Subcutaneous adipose tissue (tissue), 4 donors: ENCODE measurements around the gene PCDH11Y. TPM values are rescaled to one million over a fixed set of nuclear protein-coding genes. Genes with fewer than 3 reads are reported as not detected.
"Not testable (repeated sequence)": the region's sequence is repeated elsewhere in the genome, so short reads cannot be mapped to it uniquely, and the experiment has no call there.

Source experiments
- small RNA-seq: library from RNA; depleted of rRNA; stranded (forward); fragments of <200 nt; gene quantifications from one replicate; pipeline ENCODE3, GENCODE V24; 2016
- total RNA-seq, 4 donors: library from RNA; depleted of rRNA; stranded (reverse); fragments of >200 nt; gene quantifications; one replicate each; pipeline ENCODE4 v1.1.0, GENCODE V29; 2016
- TF ChIP-seq, protein P1 (sequence below): fragments of 450-650 bp; IDR thresholded peaks from one replicate; pipeline ENCODE4 v1.5.1; 2016; ENCODE audit warnings: low read depth, mild to moderate bottlenecking, control low read depth, antibody characterized with exemption, moderate library complexity

Gene PCDH11Y, protein sequence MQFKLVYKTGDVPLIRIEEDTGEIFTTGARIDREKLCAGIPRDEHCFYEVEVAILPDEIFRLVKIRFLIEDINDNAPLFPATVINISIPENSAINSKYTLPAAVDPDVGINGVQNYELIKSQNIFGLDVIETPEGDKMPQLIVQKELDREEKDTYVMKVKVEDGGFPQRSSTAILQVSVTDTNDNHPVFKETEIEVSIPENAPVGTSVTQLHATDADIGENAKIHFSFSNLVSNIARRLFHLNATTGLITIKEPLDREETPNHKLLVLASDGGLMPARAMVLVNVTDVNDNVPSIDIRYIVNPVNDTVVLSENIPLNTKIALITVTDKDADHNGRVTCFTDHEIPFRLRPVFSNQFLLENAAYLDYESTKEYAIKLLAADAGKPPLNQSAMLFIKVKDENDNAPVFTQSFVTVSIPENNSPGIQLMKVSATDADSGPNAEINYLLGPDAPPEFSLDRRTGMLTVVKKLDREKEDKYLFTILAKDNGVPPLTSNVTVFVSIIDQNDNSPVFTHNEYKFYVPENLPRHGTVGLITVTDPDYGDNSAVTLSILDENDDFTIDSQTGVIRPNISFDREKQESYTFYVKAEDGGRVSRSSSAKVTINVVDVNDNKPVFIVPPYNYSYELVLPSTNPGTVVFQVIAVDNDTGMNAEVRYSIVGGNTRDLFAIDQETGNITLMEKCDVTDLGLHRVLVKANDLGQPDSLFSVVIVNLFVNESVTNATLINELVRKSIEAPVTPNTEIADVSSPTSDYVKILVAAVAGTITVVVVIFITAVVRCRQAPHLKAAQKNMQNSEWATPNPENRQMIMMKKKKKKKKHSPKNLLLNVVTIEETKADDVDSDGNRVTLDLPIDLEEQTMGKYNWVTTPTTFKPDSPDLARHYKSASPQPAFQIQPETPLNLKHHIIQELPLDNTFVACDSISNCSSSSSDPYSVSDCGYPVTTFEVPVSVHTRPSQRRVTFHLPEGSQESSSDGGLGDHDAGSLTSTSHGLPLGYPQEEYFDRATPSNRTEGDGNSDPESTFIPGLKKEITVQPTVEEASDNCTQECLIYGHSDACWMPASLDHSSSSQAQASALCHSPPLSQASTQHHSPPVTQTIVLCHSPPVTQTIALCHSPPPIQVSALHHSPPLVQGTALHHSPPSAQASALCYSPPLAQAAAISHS (N-terminal part only)
- not detected for total RNA-seq

DNA sequence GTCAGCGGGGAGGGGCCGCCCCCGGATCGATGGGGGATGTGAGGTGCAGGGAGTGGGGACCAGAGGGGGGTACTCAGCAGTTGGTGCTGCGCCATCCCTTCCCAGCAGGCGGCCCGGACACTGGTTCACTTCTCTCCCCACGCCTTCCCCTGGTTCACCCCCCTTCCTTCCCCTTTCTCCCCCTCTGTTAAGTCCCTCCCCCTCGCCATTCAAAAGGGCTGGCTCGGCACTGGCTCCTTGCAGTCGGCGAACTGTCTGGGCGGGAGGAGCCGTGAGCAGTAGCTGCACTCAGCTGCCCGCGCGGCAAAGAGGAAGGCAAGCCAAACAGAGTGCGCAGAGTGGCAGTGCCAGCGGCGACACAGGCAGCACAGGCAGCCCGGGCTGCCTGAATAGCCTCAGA is at the start of gene PCDH11Y:
Gene PCDH11Y, plus strand, starts transcription at position 240 of the 400 bp plus-strand sequence. CDS start 56,804 bp downstream, outside the sequence.
- TF ChIP-seq, protein P1, sequence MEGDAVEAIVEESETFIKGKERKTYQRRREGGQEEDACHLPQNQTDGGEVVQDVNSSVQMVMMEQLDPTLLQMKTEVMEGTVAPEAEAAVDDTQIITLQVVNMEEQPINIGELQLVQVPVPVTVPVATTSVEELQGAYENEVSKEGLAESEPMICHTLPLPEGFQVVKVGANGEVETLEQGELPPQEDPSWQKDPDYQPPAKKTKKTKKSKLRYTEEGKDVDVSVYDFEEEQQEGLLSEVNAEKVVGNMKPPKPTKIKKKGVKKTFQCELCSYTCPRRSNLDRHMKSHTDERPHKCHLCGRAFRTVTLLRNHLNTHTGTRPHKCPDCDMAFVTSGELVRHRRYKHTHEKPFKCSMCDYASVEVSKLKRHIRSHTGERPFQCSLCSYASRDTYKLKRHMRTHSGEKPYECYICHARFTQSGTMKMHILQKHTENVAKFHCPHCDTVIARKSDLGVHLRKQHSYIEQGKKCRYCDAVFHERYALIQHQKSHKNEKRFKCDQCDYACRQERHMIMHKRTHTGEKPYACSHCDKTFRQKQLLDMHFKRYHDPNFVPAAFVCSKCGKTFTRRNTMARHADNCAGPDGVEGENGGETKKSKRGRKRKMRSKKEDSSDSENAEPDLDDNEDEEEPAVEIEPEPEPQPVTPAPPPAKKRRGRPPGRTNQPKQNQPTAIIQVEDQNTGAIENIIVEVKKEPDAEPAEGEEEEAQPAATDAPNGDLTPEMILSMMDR = not testable (repeated sequence)

Small RNAs within 50 kb of the gene (small RNA-seq; reads per million reads assigned to genes)
- gene RNU2-57P (not detected), gene SNX3P1Y (not detected)
